Esophagus muscularis mucosa (tissue), 4 donors: ENCODE data around the gene PPP1R3G. TPM values are rescaled to one million over a fixed set of nuclear protein-coding genes. Genes with fewer than 3 reads are reported as not detected.

Experiments
- DNase-seq: peaks from one replicate; pipeline ENCODE4 v3.0.0-alpha.2; 2017; ENCODE audit errors: extremely low spot score
- H3K27ac ChIP-seq, 4 donors: fragments of 200-600 bp; sonication (generic); replicated peaks in 1 of 4; 1 replicate in 3 of 4; 2 replicates in 1 of 4; pipeline ENCODE4 v1.5.1; 2016 to 2019; ENCODE audit warnings: mild to moderate bottlenecking in 1 of 4
- H3K27me3 ChIP-seq, 4 donors: fragments of 200-600 bp; sonication (generic); one replicate each; pipeline versions ENCODE4 v1.5.1 to v1.6.0; 2016 to 2019
- H3K36me3 ChIP-seq, 4 donors: fragments of 200-600 bp; sonication (generic); one replicate each; pipeline ENCODE4 v1.5.1; 2016 to 2019
- H3K4me1 ChIP-seq, 4 donors: fragments of 200-600 bp; sonication (generic); one replicate each; pipeline ENCODE4 v1.5.1; 2016 to 2019
- H3K4me3 ChIP-seq, 4 donors: fragments of 200-600 bp; sonication (generic); 1 replicate in 2 of 4; 2 replicates in 2 of 4; pipeline ENCODE4 v1.5.1; 2016 to 2019; ENCODE audit warnings: mild to moderate bottlenecking in 4 of 4, moderate library complexity in 1 of 4
- H3K9me3 ChIP-seq, 4 donors: fragments of 200-600 bp; sonication (generic); 1 replicate in 3 of 4; 2 replicates in 1 of 4; pipeline ENCODE4 v1.5.1; 2016 to 2019
- CTCF ChIP-seq, 3 experiments: fragments of 200-600 bp in 2 of 3; fragments of 450-650 bp in 1 of 3; sonication (generic) in 2 of 3; IDR thresholded peaks; one replicate each; pipeline ENCODE4 v1.5.1; 2017 to 2019; ENCODE audit warnings: antibody characterized with exemption in 3 of 3, mild to moderate bottlenecking in 2 of 3, moderate library complexity in 1 of 3
- EP300 ChIP-seq: sonication (generic); formaldehyde crosslinking; IDR thresholded peaks from one replicate; pipeline ENCODE4 v1.6.1; 2017; ENCODE audit warnings: antibody characterized with exemption
- POLR2A ChIP-seq: fragments of 450-650 bp; IDR thresholded peaks from one replicate; pipeline ENCODE4 v1.6.1; 2017; ENCODE audit warnings: antibody characterized with exemption, moderate library complexity, mild to moderate bottlenecking, low read depth
- POLR2AphosphoS5 ChIP-seq, 2 donors: sonication (generic); formaldehyde crosslinking; IDR thresholded peaks; one replicate each; pipeline ENCODE4 v1.6.1; 2017; ENCODE audit warnings: antibody characterized with exemption in 2 of 2
- WGBS: methylation state at CpG from one replicate; pipeline ENCODE4 v1.1.5; 2018; 5-methylcytosine and 5-hydroxymethylcytosine counted together
- intact Hi-C: fragments of 100-400 bp; cut with DNase I; formaldehyde crosslinking; loops from one replicate; pipeline ENCODE4 v1.15.1; 2023
- total RNA-seq, 4 donors: library from RNA; depleted of rRNA; stranded (reverse); fragments of >200 nt; gene quantifications; one replicate each; pipeline versions ENCODE4 v1.1.0 to v1.2.1, GENCODE V29; 2016

Gene PPP1R3G
- total RNA-seq, 4 donors from 2014 or later: 3.0 to 7.9 (median 5.5) TPM

GRCh38 chr6:5044866-5045265 lies 40.3 kb upstream of the PPP1R3G start:
- TF ChIP-seq POLR2A (no peak), EP300 (no peak)
- intact Hi-C loops: no loop called here
- H3K9me3 ChIP-seq: peaks cover 0 to 1% (median 0%) of the 10 kb centered on the region in 4 donors
- DNase-seq: no peak
- H3K4me3 ChIP-seq: no peak overlapping the region
- H3K27ac ChIP-seq: no peak overlapping the region
- H3K27me3 ChIP-seq: no peaks in the 10 kb centered on the region
- peaks cover 0 to 7% (median 0%) of the 10 kb centered on the region in 4 donors for H3K36me3 ChIP-seq
- 98% methylated on average over 3 of the region's 3 CpGs for WGBS
- H3K4me1 ChIP-seq: peaks cover 0 to 8% (median 0%) of the 10 kb centered on the region in 4 donors

- Histone ChIP-seq H3K4me3 (no peak overlapping the region), H3K27me3 (no peaks in the 10 kb centered on the region), H3K9me3 (peaks cover 0 to 6% (median 0%) of the 10 kb centered on the region in 4 donors), H3K36me3 (peaks cover 0 to 7% (median 0%) of the 10 kb centered on the region in 4 donors), H3K4me1 (peaks cover 0 to 8% (median 0%) of the 10 kb centered on the region in 4 donors), H3K27ac (no peak overlapping the region)
- no peak for TF ChIP-seq EP300
- no peak for TF ChIP-seq POLR2A
- no peak for TF ChIP-seq POLR2AphosphoS5 (IDR thresholded peaks at IDR 0.05)
- TF ChIP-seq CTCF (IDR thresholded peaks at IDR 0.05): no peak
- no peak for DNase-seq
- WGBS: 14% methylated on average over 8 of the region's 8 CpGs
- intact Hi-C loops: no loop called here
Measured at GRCh38 chr6:5045416-5045815, 39.7 kb upstream of the PPP1R3G start.

GRCh38 chr6:5046430-5046829 lies 38.7 kb upstream of the PPP1R3G start:
- 61% methylated on average over 8 of the region's 9 CpGs for WGBS
- intact Hi-C loops: no loop called here
- no peak overlapping the region for H3K4me3 ChIP-seq
- H3K27ac ChIP-seq: no peak overlapping the region
- peaks cover 0 to 8% (median 0%) of the 10 kb centered on the region in 4 donors for H3K4me1 ChIP-seq
- TF ChIP-seq EP300 (no peak), POLR2AphosphoS5 (IDR thresholded peaks at IDR 0.05) (no peak), CTCF (IDR thresholded peaks at IDR 0.05) (no peak), POLR2A (no peak)
- no peaks in the 10 kb centered on the region for H3K27me3 ChIP-seq
- peaks cover 0 to 12% (median 7%) of the 10 kb centered on the region in 4 donors for H3K9me3 ChIP-seq
- DNase-seq: no peak
- H3K36me3 ChIP-seq: peaks cover 0 to 7% (median 0%) of the 10 kb centered on the region in 4 donors

- WGBS: 100% methylated on average over 2 of the region's 2 CpGs
- no peak overlapping the region for H3K4me3 ChIP-seq
- H3K36me3 ChIP-seq: no peaks in the 10 kb centered on the region
- peaks cover 0 to 19% (median 11%) of the 10 kb centered on the region in 4 donors for H3K9me3 ChIP-seq
- H3K4me1 ChIP-seq: peaks cover 0 to 8% (median 0%) of the 10 kb centered on the region in 4 donors
- no peak overlapping the region for H3K27ac ChIP-seq
- no peaks in the 10 kb centered on the region for H3K27me3 ChIP-seq
- intact Hi-C loops: no loop called here
- no peak for TF ChIP-seq POLR2AphosphoS5 (IDR thresholded peaks at IDR 0.05)
- no peak for TF ChIP-seq POLR2A
- TF ChIP-seq CTCF (IDR thresholded peaks at IDR 0.05): no peak
- TF ChIP-seq EP300: no peak
- no peak for DNase-seq
Measured at GRCh38 chr6:5050009-5050408, 35.1 kb upstream of the PPP1R3G start.

GRCh38 chr6:5051394-5051793 lies 33.7 kb upstream of the PPP1R3G start:
- intact Hi-C loops: no loop called here
- WGBS: 97% methylated on average over 1 of the region's 1 CpG

More at GRCh38 chr6:5051394-5051793, 33.7 kb upstream of the PPP1R3G start:
- Histone ChIP-seq H3K9me3 (peaks cover 0 to 19% (median 11%) of the 10 kb centered on the region in 4 donors), H3K27ac (no peak overlapping the region), H3K36me3 (no peaks in the 10 kb centered on the region), H3K4me1 (no peaks in the 10 kb centered on the region), H3K4me3 (no peak overlapping the region), H3K27me3 (no peaks in the 10 kb centered on the region)
- TF ChIP-seq EP300 (no peak), CTCF (IDR thresholded peaks at IDR 0.05) (no peak), POLR2A (no peak), POLR2AphosphoS5 (IDR thresholded peaks at IDR 0.05) (no peak)
- DNase-seq: no peak
